Keratinocyte (primary cell): ENCODE measurements around the gene PTPA. TPM values are rescaled to one million over a fixed set of nuclear protein-coding genes. Genes with fewer than 3 reads are reported as not detected.

Experiments used
- DNase-seq: peaks from one replicate; pipeline ENCODE4 v3.0.0-alpha.2; 2011; ENCODE audit warnings: low read depth, missing footprints, low spot score
- FAIRE-seq: peaks from 2 replicates; lab custom pipeline; 2011; peaks lifted over from hg19 to GRCh38; lab: Jason Lieb, UNC
- H2AFZ ChIP-seq: 2 replicates; pipeline ENCODE4 v1.6.0; 2012; ENCODE audit warnings: low read length, control low read depth, inconsistent platforms; ENCODE audit not compliant: control insufficient read depth
- H3K27ac ChIP-seq: 2 replicates; pipeline ENCODE4 v1.5.1; 2011; ENCODE audit warnings: low read length; ENCODE audit not compliant: control insufficient read depth, insufficient read depth
- H3K27me3 ChIP-seq: 3 replicates; pipeline ENCODE4 v1.6.0; 2011; ENCODE audit warnings: low read length; ENCODE audit not compliant: control insufficient read depth, insufficient read depth; ENCODE audit errors: extremely low read depth
- H3K36me3 ChIP-seq, 2 experiments: 2 replicates in 1 of 2; 3 replicates in 1 of 2; pipeline ENCODE4 v1.5.1; 2011; ENCODE audit warnings: low read length in 2 of 2, mild to moderate bottlenecking in 1 of 2; ENCODE audit not compliant: control insufficient read depth in 2 of 2, insufficient read depth in 2 of 2; ENCODE audit errors: extremely low read depth in 1 of 2
- H3K4me1 ChIP-seq: 3 replicates; pipeline ENCODE4 v1.5.1; 2011; ENCODE audit warnings: low read length; ENCODE audit not compliant: control insufficient read depth, insufficient read depth; ENCODE audit errors: extremely low read depth
- H3K4me2 ChIP-seq: 3 replicates; pipeline ENCODE4 v1.6.0; 2011; ENCODE audit warnings: low read depth, low read length; ENCODE audit not compliant: control insufficient read depth, insufficient read depth; ENCODE audit errors: extremely low read depth
- H3K4me3 ChIP-seq, 3 experiments: fragments of 200-600 bp in 1 of 3; sonication (generic) in 1 of 3; 2 replicates in 2 of 3; 3 replicates in 1 of 3; pipeline ENCODE4 v1.5.1; 2011 to 2016; ENCODE audit warnings: low read length in 3 of 3, mild to moderate bottlenecking in 3 of 3, control low read depth in 2 of 3, inconsistent platforms in 1 of 3, low read depth in 1 of 3, mixed read lengths in 1 of 3, mixed run types in 1 of 3, moderate library complexity in 1 of 3; ENCODE audit not compliant: control insufficient read depth in 2 of 3, insufficient read depth in 2 of 3; ENCODE audit errors: extremely low read depth in 1 of 3
- H3K79me2 ChIP-seq: 2 replicates; pipeline ENCODE4 v1.6.0; 2012; ENCODE audit warnings: low read length; ENCODE audit not compliant: control insufficient read depth, insufficient read depth
- H3K9ac ChIP-seq: 3 replicates; pipeline ENCODE4 v1.6.0; 2011; ENCODE audit warnings: low read length; ENCODE audit not compliant: control insufficient read depth, insufficient read depth; ENCODE audit errors: extremely low read depth
- H3K9me1 ChIP-seq: 3 replicates; pipeline ENCODE4 v1.6.0; 2011; ENCODE audit warnings: low read length; ENCODE audit not compliant: control insufficient read depth, insufficient read depth; ENCODE audit errors: extremely low read depth
- H3K9me3 ChIP-seq: 2 replicates; pipeline ENCODE4 v1.5.1; 2012; ENCODE audit warnings: low read depth, low read length; ENCODE audit not compliant: control insufficient read depth
- H4K20me1 ChIP-seq: 3 replicates; pipeline ENCODE4 v1.6.0; 2011; ENCODE audit warnings: low read length; ENCODE audit not compliant: control insufficient read depth, insufficient read depth; ENCODE audit errors: extremely low read depth
- CTCF ChIP-seq, 3 experiments: IDR thresholded peaks in 1 of 3; conservative IDR thresholded peaks in 1 of 3; optimal IDR thresholded peaks in 1 of 3; 2 replicates in 2 of 3; 3 replicates in 1 of 3; pipeline versions ENCODE3 to v1.5.1; 2011; ENCODE audit warnings: low read length in 3 of 3, mild to moderate bottlenecking in 3 of 3, moderate library complexity in 2 of 3, control low read depth in 1 of 3, inconsistent platforms in 1 of 3; ENCODE audit not compliant: insufficient read depth in 2 of 3; ENCODE audit errors: extremely low read depth in 1 of 3
- EZH2 ChIP-seq: IDR thresholded peaks from one replicate; pipeline ENCODE4 v1.6.1; 2012; ENCODE audit warnings: inconsistent platforms, mild to moderate bottlenecking, low read length, moderate library complexity
- dilution Hi-C: fragments of 300-500 bp; cut with MboI; formaldehyde crosslinking; loops from one replicate; pipeline ENCODE4 v1.7.0; 2020; ENCODE audit warnings: low sequenced_read_pairs; ENCODE audit not compliant: extremely low pct_ligation_motif_present
- polyA plus RNA-seq, 5 experiments: library from polyadenylated mRNA; depleted of rRNA in 3 of 5; stranded (reverse) in 3 of 5; stranded (forward) in 1 of 5; unstranded in 1 of 5; fragments of >200 nt; gene quantifications; 1 replicate in 1 of 5; 2 replicates in 3 of 5; 3 replicates in 1 of 5; pipeline versions ENCODE4 v1.2.1 to v1.2.3, GENCODE V29; 2011 to 2012; ENCODE audit warnings: missing spikeins in 2 of 5, low read depth in 1 of 5, low replicate concordance in 1 of 5

The PTPA gene
- polyA plus RNA-seq, 1 donor (not counting 4 experiments of a cell fraction or from before 2014, with no cell fraction given), result 98.0 TPM

- H3K36me3 ChIP-seq, result peaks cover 5% of the 10 kb centered on the region in 2 experiments
- peak overlapping the region; percentile 67 for H3K9ac ChIP-seq
- H3K79me2 ChIP-seq, result peaks cover 32% of the 10 kb centered on the region
- dilution Hi-C loops, result no loop called here
- H3K4me3 ChIP-seq, result peak overlapping the region; percentile 75 to 89 (median 79)
- H3K4me1 ChIP-seq, result peaks cover 14% of the 10 kb centered on the region
- H3K4me2 ChIP-seq, result peak overlapping the region; percentile 89
- no peaks in the 10 kb centered on the region for H4K20me1 ChIP-seq
- DNase-seq, result no peak
- no peak overlapping the region for H3K27ac ChIP-seq
- no peaks in the 10 kb centered on the region for H3K9me1 ChIP-seq
- H2AFZ ChIP-seq, result peak overlapping the region; percentile 97
- H3K9me3 ChIP-seq, result no peaks in the 10 kb centered on the region
- TF ChIP-seq CTCF (optimal IDR thresholded peaks at IDR 0.05 in 1 of 3, IDR thresholded peaks at IDR 0.05 in 1 of 3, conservative IDR thresholded peaks at IDR 0.05 in 1 of 3; ENCODE audit: extremely low read depth in 1 of 3, insufficient read depth in 2 of 3, low read length in 3 of 3) (no peak), EZH2 (no peak)
- no peak for FAIRE-seq
- H3K27me3 ChIP-seq, result no peaks in the 10 kb centered on the region
Measured at GRCh38 chr9:129080298-129080600, 31.0 kb upstream of the PTPA start.

GRCh38 chr9:129080601-129081387, 30.4 kb upstream of the PTPA start, which contains the start of gene DOLPP1:
Gene DOLPP1, plus strand, starts transcription at chr9:129081111. Its CDS starts 21 bp downstream, at chr9:129081132.
- Histone ChIP-seq H3K79me2 (peaks cover 32% of the 10 kb centered on the region), H3K27ac (peak within 1 kb of the TSS; percentile 67), H3K36me3 (peaks cover 5 to 8% of the 10 kb centered on the region in 2 experiments), H4K20me1 (no peaks in the 10 kb centered on the region), H3K4me3 (peak within 1 kb of the TSS; percentile 79 to 95 (median 93)), H3K9me1 (no peaks in the 10 kb centered on the region), H3K4me2 (peak within 1 kb of the TSS; percentile 89), H3K9ac (peak within 1 kb of the TSS; percentile 88), H3K9me3 (no peaks in the 10 kb centered on the region), H3K4me1 (peaks cover 14% of the 10 kb centered on the region), H3K27me3 (no peaks in the 10 kb centered on the region), H2AFZ (peak within 1 kb of the TSS; percentile 97)
- dilution Hi-C loops, result no loop called here
- DNase-seq, result peak; percentile 88
- FAIRE-seq, result peak; percentile 85
- TF ChIP-seq EZH2 (peak; percentile 72), CTCF (optimal IDR thresholded peaks at IDR 0.05 in 1 of 3, IDR thresholded peaks at IDR 0.05 in 1 of 3, conservative IDR thresholded peaks at IDR 0.05 in 1 of 3; ENCODE audit: extremely low read depth in 1 of 3, insufficient read depth in 2 of 3, low read length in 3 of 3) (no peak)
